Stimulated activated CD4-positive, alpha-beta T cell treated with anti-CD3 and anti-CD28 coated beads, TNF-alpha, amount 100 ng/mL, for 4 hours (primary cell): ENCODE data around the gene ITPRIPL2.

Experiments used
- DNase-seq, 3 experiments: peaks; one replicate each; pipeline ENCODE4 v3.0.0-alpha.2; 2020; ENCODE audit warnings: low read depth in 3 of 3

Gene ITPRIPL2

DNA sequence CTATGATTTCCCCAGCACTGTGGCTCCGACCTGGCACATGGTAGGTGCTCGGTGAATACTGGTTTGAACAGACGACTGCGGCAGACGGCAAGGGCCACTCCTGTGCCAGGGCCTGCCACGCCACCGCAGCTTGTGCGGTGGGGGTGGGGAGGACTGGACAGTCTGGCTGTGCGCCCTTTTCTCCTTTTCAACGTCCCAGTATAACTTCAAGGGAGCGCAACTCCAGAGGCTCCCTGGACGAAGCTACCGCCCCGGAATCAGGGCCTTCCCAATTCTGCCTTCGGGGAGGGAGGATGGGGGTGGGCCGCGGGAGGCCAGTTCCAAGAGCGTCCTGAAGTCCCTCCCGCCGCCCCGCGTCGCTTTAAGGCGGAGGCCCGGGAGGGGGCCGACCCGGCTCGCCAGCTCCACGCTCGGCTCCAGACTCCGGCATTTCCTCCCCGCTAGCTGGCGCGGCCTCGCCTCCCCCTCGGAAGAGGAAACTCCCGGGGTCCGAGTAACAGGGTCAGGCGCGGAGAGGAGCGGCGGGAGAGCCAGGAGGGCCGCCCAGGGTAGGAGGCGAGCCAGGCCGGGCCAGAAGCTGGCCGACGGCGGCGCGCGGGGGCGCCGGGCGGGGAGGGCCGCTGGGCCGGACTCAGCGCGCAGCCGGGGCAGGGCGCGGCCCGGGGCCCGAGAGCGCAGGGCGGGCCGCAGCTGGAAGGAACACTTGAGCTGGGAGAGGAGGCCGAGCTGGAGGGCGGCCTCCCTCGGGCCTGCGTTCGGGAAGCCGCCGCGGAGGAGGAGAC, at the start of gene ITPRIPL2:
Gene ITPRIPL2, plus strand, starts transcription at position 388 of the 782 bp plus-strand sequence. CDS start 498 bp downstream, outside the sequence.
- no peak for DNase-seq

DNA sequence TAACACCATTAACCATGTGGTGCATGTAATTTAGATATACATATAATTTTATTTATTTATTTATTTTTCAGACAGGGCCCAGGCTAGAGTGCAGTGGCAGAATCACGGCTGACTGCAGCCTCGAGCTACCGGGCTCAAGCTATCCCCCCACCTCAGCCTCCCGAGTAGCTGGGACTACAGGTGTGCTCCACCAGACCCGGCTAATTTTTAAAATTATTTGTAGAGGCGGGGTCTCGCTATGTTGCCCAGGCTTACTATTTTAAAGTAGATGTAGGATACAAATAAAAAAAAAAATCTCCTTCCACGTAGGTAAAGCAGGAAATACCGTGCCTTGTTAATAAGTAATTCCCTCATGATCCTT, 46.8 kb upstream of the ITPRIPL2 start:
- DNase-seq = no peak

DNA sequence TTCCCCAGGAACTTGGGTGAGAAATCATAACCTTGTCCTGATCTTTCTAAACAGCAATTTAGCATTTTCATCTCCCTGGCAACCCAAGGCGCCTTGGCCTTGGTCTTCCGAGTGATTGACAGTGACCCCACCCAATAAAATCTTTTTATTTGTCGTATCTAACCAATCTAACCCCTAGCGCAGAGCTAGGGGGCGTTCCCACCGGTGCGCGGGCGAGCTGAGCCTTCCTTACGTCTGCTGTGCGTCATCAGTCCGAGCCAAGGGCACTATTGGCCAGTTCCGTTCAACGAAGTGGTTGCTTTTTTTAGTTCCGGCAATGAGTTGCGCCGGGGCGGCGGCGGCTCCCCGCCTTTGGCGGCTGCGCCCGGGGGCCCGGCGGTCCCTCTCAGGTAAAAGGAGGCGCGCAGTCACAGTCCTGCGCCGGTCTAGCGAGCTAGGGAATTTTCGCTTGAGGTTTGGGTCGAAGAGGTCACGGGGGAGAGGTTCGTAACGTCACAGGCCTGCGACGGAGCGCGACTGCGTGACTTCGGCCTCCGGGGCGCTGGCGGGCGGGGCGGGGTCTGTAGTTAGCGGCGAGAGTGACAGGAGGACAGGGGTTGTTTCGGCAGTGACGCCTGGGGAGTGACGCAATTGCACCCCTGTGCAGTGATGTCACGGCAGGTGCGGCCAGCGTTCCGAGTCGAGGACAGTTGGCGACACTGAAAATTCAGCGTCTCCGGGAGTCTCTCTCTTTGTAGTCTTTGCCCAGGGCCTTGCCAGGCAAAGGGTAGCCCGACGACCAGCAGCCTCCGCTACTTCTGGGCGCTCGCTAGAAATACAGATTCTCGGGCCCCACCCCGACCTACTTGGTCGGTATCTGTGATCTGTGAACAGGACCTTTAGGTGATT, 46.2 kb upstream of the ITPRIPL2 start, which contains the start of gene COQ7:
Gene COQ7, plus strand, starts transcription at position 266 of the 888 bp plus-strand sequence. Its CDS starts 51 bp downstream, at position 317.
- peak; percentile 96 to 98 (median 96) for DNase-seq

DNA sequence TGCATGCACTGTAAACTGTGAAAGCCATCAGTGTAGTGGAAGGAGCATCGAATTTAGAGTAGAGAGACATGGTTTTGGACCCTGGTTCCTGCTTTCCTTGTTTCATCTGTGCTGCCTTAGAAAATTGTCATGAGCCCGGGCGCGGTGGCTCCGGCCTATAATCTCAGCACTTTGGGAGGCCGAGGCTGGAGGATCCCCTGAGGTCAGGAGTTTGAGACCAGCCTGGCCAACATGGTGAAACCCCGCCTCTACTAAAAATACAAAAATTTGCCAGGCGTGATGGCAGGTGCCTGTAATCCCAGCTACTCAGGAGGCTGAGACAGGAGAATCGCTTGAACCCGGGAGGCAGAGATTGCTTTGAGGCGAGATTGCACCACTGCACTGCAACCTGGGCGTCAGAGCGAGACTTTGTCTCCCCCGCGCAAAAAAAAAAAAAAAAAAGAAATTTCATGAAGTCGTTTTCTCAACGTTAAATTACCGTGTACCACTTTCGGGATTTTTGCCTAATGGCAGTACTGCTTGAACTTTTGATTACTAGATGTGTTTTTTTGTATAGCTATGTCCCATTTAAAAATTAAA, 45.4 kb upstream of the ITPRIPL2 start:
- DNase-seq = no peak

DNA sequence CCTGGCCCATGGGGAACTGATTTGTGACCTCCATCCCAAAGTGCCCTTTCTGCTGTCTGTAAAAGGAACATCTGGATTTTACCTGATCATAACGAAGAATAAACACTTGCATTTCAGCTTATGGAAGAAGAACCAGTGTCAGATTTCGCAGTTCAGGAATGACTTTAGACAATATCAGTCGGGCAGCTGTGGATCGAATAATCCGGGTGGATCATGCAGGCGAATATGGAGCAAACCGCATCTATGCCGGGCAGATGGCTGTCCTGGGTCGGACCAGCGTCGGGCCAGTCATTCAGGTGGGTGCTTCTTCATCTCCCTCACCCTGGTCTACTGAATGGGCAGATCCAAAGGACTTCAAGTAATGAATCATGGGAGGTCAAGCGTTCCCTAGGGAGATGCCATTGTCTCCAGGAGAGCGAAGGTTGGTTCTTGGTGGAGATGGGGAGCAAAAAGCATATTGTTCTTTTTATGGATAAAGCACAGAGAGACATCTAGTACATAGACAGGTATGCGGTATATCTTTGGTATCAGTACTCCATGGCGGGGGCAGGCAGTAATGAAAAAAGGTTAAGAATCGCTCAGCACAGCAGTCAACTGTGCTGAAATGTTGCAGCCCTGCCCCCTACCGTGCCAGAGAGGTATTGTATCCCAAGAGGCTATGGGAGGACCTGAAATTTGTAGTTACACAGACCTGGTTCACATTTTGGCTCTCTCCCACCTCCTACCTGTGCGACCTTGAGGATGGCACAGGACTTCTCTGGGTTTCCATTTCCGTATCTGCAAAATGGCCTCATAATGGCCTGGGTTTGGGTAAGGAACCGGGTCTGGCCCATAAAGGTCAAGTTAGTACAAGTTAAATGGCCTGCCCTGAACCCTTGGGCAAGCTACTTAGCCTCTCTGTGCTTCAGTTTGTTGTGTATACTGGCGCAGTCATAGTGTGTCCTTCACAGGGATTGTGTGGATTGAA, 41.7 kb upstream of the ITPRIPL2 start:
- peak in 1 of 3 experiments; percentile 18 for DNase-seq

DNA sequence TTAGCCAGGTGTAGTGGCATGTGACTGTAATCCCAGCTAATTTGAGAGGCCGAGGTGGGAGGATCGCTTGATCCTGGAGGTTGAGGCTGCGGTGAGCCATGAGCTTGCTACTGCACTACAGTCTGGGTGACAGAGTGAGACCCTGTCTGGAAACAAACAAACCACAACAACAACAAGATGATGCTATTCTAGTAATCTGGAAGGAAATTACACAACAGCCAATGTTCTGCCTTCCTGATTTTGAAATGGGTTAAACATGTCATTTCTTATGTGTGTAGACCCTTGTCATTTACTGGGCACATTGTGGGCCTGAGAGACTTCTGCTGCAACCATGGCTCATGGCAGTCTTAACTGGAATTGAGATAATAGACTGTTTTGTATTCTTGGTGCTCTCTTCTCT, 40.4 kb upstream of the ITPRIPL2 start:
- DNase-seq = no peak

DNA sequence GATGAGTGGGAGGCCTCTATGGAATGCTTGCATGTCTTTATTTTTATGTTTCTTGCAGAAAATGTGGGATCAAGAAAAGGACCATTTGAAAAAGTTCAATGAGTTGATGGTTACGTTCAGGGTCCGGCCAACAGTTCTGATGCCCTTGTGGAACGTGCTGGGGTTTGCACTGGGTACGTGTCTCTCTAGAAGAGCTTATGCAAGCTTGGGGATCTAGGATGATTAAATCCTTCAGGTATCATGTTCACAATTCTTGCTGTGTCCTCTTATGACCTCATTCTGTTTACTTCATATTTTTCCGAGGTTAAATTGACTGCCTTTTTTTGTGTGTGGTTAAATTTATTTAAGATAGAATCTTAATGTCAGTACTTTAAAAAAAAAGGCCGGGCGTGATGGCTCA, 39.9 kb upstream of the ITPRIPL2 start:
- no peak for DNase-seq

DNA sequence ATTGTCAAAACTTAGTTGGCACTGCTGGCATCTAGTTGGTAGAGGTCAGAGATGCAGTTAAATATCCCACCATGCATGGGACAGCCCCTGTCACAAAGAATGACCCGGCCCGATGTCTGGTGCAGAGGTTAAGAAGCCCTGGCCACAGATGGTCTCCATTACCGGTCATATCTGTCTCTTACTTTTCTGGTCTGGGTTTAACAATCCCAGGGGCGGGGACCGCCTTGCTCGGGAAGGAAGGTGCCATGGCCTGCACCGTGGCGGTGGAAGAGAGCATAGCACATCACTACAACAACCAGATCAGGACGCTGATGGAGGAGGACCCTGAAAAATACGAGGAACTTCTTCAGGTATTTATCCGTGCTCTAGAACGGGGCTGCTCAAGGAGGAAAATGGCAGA, 38.3 kb upstream of the ITPRIPL2 start:
- no peak for DNase-seq

DNA sequence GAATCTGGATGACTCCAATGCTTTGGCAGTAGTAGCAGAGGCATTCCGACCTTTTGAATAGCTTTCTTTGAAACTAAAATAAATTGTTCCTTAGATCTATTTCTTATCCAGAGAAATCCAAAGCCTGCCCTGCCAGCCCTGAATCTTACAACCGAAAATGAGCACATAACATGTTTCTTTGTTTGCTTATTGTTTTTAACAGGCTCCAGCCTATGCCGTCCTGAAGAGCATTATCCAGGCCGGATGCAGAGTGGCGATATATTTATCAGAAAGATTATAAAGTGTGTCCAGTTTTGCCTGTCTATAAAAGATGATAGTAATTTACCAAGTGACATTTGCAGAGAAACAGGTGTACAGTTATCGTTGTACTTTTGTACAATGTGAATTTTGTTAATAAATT, 35.9 kb upstream of the ITPRIPL2 start:
- DNase-seq = no peak

DNA sequence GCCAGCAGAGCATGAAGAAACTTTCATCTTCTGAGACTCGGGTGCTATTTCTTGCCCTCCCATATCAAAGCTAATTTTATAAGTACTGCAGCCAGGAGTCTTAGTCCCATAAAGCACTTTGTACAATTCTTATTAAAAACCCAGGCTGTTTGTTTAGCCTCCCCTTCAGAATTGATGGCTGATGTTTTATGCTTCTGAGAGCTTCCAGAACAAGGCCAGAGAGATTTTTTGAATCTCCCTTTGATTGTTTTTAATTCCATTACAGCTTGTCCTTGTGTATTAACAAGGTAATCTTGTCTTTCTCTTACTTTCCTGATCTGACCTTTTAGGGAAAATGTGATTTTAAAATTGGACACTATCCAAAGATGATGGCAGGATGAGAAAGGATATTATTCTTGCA, 30.1 kb upstream of the ITPRIPL2 start:
- no peak for DNase-seq

DNA sequence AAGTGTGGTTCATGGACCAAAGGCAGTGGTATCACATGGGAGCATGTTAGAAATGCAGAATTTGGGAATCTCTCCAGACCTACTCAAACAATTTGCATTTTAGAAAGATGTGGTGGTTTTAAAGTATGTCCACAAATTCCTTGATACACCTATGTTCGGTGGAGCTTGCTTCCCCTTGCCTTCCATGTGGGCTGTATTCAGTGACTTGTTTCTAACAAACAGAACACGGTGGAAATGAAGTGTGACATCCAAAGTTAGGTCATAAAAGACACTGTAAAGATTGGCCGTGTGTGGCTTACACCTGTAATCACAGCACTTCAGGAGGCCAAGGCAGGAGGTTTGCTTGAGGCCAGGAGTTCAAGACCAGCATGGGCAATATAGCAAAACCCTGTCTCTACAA, 29.6 kb upstream of the ITPRIPL2 start:
- DNase-seq = no peak

DNA sequence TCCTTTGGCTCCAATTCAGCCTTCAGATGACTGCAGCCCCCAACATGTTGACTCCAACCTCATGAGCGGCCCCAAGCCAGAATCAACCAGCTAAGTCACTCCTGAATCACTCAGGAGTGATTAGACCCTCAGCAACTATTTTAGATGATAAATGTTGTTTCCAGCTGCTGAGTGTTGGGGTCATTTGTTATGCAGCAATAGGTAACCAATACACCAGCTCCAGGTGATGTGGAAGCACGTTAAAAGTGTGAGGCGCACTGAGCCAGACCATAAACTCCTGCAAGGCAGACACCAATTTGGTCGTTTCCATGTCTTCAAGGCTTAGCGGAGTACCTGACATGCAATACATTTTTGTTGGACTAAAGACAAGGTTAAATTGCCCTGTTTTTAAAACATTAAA, 28.9 kb upstream of the ITPRIPL2 start:
- DNase-seq = no peak

DNA sequence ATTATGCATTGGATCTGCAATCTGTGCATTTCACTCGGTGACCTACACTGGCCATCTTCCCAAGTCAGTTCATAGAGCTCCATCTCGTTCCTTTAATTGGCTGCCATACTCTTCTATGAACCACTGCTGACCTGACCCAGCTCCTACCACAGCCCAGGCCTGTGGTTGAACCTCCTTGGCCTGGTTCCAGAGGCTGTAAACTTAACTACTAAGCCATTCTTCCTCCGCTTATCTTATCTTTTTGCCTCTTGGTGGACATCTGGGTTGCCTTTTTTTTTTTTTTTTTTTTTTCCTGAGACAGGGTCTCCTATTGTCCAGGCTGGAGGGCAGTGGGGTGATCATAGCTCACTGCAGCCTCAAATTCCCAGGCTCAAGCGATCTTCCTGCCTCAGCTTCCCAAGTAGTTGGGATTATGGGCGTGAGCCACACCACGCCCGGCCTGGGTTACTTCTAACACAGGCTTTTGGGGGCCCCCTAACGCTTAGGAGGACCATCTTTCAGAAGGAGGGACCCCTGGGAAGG, 28.0 kb upstream of the ITPRIPL2 start:
- no peak for DNase-seq

DNA sequence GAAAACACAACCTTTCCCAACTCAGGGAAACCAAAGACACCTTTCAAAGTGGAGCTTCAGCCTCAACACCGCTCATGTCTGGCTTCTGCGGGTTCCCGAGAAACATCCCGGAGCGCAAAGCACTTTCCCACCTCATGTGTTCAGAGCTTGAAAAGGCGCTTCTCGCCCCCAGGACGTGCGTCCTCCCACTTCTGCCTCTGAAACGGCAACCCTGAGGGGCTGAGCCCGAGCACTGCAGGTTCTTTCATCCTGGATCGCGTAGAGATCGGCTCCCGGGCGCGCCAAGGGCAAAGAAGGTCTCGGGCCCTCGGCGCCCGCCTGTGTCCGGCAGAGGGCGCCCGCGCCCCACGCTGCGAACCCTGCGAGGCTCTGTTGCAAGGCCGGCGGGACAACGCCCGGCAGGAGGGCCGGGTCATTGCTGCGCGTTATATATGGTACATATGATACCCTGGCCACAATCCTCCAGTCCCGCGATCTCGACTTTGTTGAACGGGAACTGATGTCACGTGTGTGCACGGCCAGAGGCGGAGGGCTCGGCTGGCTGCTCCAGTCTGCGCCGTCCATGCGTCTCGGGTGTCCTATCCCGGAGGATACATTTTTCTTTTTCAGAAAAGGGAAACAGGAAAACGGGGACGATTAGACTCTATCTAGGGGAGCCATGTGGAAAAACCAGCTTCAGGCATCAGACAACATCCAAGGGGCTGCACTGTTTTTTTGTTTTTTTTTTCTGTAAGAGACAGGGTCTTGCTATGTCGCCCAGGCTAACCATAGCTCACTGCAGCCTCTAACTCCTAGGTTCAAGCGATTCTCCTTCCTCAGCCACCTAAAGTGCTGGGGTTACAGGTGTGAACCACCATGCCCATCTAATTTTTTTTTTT, 27.2 kb upstream of the ITPRIPL2 start:
- peak; percentile 50 to 73 (median 58) for DNase-seq

DNA sequence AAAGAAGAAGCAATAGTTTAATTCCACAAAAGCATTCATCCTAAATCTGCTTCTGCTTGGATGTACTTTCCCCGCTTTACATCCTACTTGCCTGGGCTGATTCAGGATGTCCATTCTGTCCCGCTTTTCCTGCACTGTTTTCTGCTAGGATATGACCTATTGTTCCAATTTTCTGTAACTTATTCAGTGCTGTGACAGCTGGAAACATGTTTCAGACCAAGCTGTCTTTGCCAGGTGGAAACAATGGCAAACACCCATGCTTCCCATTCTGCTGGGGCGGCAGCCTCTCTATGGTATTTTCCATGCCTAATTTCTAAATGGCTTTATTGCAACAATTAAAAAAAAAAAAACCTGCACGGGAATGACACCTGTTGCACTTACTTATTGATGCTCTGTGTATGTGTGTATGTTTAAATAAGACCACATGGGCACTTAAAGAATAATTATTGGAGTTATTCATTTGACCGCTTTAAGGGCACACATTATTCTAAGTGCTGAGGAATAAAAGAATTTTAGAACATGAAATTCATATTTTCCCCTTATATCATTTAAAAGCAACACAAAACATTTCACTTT, 25.3 kb upstream of the ITPRIPL2 start:
- DNase-seq = no peak

DNA sequence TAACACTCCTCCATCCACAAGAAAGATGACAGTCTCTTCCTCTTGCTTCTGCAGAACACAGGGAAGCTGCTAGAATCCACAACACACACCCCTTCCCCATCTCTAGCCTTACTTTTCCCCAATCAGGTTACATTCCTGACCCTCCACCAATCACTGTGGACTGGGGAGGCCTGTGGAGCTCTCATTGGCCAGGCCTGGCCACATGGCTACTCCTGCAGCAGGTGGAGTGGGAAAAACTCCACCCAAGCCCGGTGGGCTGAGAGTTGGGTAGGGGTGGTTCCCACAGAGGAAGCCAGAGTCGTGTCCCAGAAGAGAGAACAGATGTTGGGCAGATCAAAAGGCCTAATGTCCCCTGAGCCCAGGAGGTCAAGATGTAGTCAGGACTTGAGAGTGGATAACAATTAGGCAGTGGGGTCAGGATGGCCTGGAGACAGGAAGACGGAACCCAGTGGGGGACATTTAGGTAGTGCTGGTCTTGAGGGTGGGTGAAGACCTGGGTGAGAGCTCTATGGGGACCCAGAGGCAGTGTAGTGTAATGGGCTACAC, 24.3 kb upstream of the ITPRIPL2 start:
- no peak for DNase-seq

DNA sequence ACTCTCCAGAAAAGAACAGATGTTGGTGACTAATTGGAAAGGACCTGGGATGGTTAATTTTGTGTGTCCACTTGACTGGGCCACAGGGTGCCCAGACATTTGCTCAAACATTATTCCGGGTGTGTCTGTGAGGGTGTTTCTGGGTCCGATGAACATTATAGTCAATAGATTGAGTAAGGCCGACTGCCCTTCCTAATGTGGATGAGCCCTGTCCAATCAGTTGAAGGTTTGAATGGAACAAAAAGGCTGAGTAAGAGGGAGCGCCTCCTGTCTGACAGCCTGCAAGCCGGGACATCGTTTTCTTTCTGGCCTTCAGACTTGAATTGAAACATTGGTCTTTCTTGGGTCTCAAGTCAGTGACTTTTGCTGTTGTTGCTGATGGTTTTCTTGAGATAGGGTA, 22.8 kb upstream of the ITPRIPL2 start:
- DNase-seq = no peak

DNA sequence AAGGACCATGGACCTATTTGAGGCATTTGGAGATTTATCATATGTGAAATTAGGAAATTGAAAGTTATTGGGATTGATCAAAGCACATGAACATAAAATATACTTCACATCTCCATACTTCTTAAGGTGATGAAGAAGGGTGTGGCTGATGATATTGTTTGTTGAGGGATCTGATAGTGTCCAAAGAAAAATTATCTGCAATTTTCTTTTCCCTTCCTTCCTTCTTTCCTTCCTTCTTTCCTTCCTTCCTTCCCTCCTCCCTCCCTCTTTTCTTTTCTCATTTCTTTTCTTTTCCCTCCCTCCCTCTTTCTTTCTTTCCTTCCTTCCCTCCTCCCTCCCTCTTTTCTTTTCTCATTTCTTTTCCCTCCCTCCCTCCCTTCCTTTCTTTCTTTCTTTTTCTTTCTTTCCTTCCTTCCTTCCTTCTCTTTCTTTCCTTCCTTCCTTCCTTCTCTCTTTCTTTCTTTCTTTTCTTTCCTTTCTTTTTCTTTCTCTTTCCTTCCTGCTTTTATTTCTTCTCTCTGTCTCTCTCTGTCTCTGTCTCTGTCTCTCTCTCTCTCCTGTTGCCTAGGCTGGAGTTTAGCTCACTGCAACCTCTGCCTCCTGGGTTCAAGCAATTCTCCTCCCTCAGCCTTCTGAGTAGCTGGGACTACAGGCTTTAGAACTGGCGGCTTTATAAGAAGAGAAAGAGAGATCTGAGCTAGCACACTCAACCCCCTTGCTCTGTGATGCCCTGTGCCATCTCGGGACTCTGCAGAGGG, 20.9 kb upstream of the ITPRIPL2 start:
- no peak for DNase-seq
